Tibial nerve (tissue), 4 donors: Measurements from ENCODE around the gene SFXN1.

ENCODE experiments used
- EP300 ChIP-seq, 2 donors: sonication (generic); formaldehyde crosslinking; IDR thresholded peaks; one replicate each; pipeline ENCODE4 v1.6.1; 2017; ENCODE audit warnings: antibody characterized with exemption in 2 of 2, mild to moderate bottlenecking in 1 of 2
- POLR2A ChIP-seq, 2 donors: fragments of 450-650 bp; IDR thresholded peaks; one replicate each; pipeline ENCODE4 v1.6.1; 2017; ENCODE audit warnings: antibody characterized with exemption in 2 of 2, mild to moderate bottlenecking in 2 of 2, moderate library complexity in 2 of 2
- TF ChIP-seq, protein P1 (sequence below), 5 experiments: fragments of 200-600 bp in 3 of 5; fragments of 450-650 bp in 2 of 5; sonication (generic) in 3 of 5; IDR thresholded peaks; one replicate each; pipeline ENCODE4 v1.5.1; 2016 to 2019; ENCODE audit warnings: antibody characterized with exemption in 5 of 5, mild to moderate bottlenecking in 3 of 5, moderate library complexity in 2 of 5

DNA sequence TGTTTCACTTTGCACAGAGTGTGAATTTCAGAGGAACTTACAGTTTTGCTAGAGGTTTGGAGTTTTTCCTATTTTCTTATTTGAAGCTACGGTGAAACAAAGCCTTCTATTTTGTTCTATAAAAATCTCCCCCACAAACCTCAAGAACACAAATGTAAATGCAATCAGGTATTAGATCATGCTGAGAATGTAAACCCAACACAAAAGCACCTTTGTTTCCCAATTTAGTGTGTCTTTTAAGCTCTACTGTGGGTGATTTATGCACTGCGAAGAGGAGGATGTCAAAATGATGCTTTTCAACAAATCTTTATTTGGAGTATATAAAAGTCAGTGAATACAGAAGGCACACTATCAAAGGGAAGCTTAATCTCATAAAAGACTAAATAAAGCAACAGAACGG lies 30.1 kb upstream of the SFXN1 start:
- TF ChIP-seq, protein P1, sequence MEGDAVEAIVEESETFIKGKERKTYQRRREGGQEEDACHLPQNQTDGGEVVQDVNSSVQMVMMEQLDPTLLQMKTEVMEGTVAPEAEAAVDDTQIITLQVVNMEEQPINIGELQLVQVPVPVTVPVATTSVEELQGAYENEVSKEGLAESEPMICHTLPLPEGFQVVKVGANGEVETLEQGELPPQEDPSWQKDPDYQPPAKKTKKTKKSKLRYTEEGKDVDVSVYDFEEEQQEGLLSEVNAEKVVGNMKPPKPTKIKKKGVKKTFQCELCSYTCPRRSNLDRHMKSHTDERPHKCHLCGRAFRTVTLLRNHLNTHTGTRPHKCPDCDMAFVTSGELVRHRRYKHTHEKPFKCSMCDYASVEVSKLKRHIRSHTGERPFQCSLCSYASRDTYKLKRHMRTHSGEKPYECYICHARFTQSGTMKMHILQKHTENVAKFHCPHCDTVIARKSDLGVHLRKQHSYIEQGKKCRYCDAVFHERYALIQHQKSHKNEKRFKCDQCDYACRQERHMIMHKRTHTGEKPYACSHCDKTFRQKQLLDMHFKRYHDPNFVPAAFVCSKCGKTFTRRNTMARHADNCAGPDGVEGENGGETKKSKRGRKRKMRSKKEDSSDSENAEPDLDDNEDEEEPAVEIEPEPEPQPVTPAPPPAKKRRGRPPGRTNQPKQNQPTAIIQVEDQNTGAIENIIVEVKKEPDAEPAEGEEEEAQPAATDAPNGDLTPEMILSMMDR (IDR thresholded peaks at IDR 0.05): no peak
- no peak for TF ChIP-seq POLR2A (IDR thresholded peaks at IDR 0.05)
- no peak for TF ChIP-seq EP300 (IDR thresholded peaks at IDR 0.05)
